CD4-positive, alpha-beta T cell (primary cell): Measurements from ENCODE around the gene VWA8. TPM values are rescaled to one million over a fixed set of nuclear protein-coding genes. Genes with fewer than 3 reads are reported as not detected.
"Not testable (repeated sequence)": the region's sequence is repeated elsewhere in the genome, so short reads cannot be mapped to it uniquely, and the experiment has no call there.

Experiments
- ATAC-seq: fragments of 200-7000 bp; cut with Tn5 transposase; one replicate; pipeline ENCODE4 v1.10.0; 2022; ENCODE audit warnings: mild to moderate bottlenecking; ENCODE audit not compliant: poor library complexity
- CTCF ChIA-PET: fragments of 350-600 bp; sonication (Branson Sonifier 250); formaldehyde crosslinking; loops from one replicate; lab custom pipeline; 2021; ENCODE audit warnings: antibody characterized with exemption, inconsistent platforms; lab: Charles Lee
- POLR2A ChIA-PET: fragments of 350-600 bp; sonication (Branson Sonifier 250); formaldehyde crosslinking; loops from one replicate; lab custom pipeline; 2021; ENCODE audit warnings: antibody characterized with exemption, inconsistent platforms; lab: Charles Lee
- DNase-seq, 14 experiments: peaks; one replicate each; pipeline ENCODE4 v3.0.0-alpha.2; 2013 to 2020; ENCODE audit warnings: mixed read lengths in 2 of 14
- H3K27ac ChIP-seq, 2 donors: one replicate each; pipeline versions ENCODE4 v1.5.1 to v1.7.0; 2013; ENCODE audit warnings: low read length in 2 of 2, low read depth in 1 of 2, mild to moderate bottlenecking in 1 of 2
- H3K27me3 ChIP-seq, 2 experiments: 1 replicate in 1 of 2; 2 replicates in 1 of 2; pipeline versions ENCODE4 v1.6.1 to v1.7.0; 2013; ENCODE audit warnings: low read length in 2 of 2, control low read depth in 1 of 2, mild to moderate bottlenecking in 1 of 2, moderate library complexity in 1 of 2; ENCODE audit not compliant: insufficient read depth in 2 of 2, control insufficient read depth in 1 of 2
- H3K36me3 ChIP-seq: one replicate; pipeline ENCODE4 v1.6.1; 2013; ENCODE audit warnings: low read length, control low read depth; ENCODE audit not compliant: insufficient read depth
- H3K4me1 ChIP-seq: one replicate; pipeline ENCODE4 v1.6.1; 2013; ENCODE audit warnings: low read length, control low read depth; ENCODE audit not compliant: insufficient read depth
- H3K4me3 ChIP-seq: one replicate; pipeline ENCODE4 v1.5.1; 2013; ENCODE audit warnings: mild to moderate bottlenecking, low read length, moderate library complexity
- H3K9me3 ChIP-seq, 2 experiments: 1 replicate in 1 of 2; 2 replicates in 1 of 2; pipeline versions ENCODE4 v1.6.1 to v1.7.0; 2013; ENCODE audit warnings: low read length in 2 of 2, mild to moderate bottlenecking in 2 of 2, control low read depth in 1 of 2, moderate library complexity in 1 of 2; ENCODE audit not compliant: control insufficient read depth in 1 of 2, insufficient read depth in 1 of 2
- H3K27ac Mint-ChIP-seq: one replicate; pipeline ENCODE4 v1.8.0; 2020; ENCODE audit warnings: mixed read lengths
- H3K27me3 Mint-ChIP-seq: one replicate; pipeline ENCODE4 v1.8.0; 2021; ENCODE audit warnings: mixed read lengths
- H3K36me3 Mint-ChIP-seq: one replicate; pipeline ENCODE4 v1.8.0; 2021; ENCODE audit warnings: low read depth, mixed read lengths
- H3K4me1 Mint-ChIP-seq: one replicate; pipeline ENCODE4 v1.8.0; 2021; ENCODE audit warnings: low read depth, mixed read lengths
- H3K4me3 Mint-ChIP-seq: one replicate; pipeline ENCODE4 v1.8.0; 2020; ENCODE audit warnings: mild to moderate bottlenecking, mixed read lengths
- H3K9me3 Mint-ChIP-seq: one replicate; pipeline ENCODE4 v1.8.0; 2020; ENCODE audit warnings: mixed read lengths
- CTCF ChIP-seq: fragments of 200-600 bp; IDR thresholded peaks from one replicate; pipeline ENCODE4 v1.8.0; 2022; ENCODE audit warnings: antibody characterized with exemption, mild to moderate bottlenecking
- intact Hi-C, 2 experiments: fragments of 100-400 bp; cut with DNase I in 1 of 2; cut with micrococcal nuclease in 1 of 2; formaldehyde crosslinking; loops; one replicate each; pipeline versions ENCODE4 v1.15.1 to v1.9.0; 2023 to 2025; cut with DNase I, micrococcal nuclease
- total RNA-seq, 174 experiments: library from RNA in 2 of 174; stranded (reverse) in 2 of 174; gene quantifications; one replicate each; pipeline ENCODE4 v1.2.3 and lab custom pipeline; 2021 to 2026

The VWA8 gene
- total RNA-seq, 2 experiments from 2014 or later, result 18.7 to 19.0 TPM

- ChIA-PET CTCF (interaction anchor here (0.6 kb wide), 1 partner anchor 29 kb away, joined by 4 read pairs; no protein-coding TSS in a partner anchor), POLR2A (interaction anchor here (1.5 kb wide), 1 partner anchor 80 kb away, joined by 5 read pairs; no protein-coding TSS in a partner anchor)
- peaks cover 13% of the 10 kb centered on the region for H3K4me1 ChIP-seq
- H3K4me3 Mint-ChIP-seq, result no peak overlapping the region
- ATAC-seq, result no peak
- H3K27me3 Mint-ChIP-seq, result no peaks in the 10 kb centered on the region
- H3K27ac Mint-ChIP-seq, result no peak overlapping the region
- no peak overlapping the region for H3K4me3 ChIP-seq
- H3K9me3 ChIP-seq, result peaks cover 0 to 8% of the 10 kb centered on the region in 2 experiments
- H3K27ac ChIP-seq, result no peak overlapping the region
- no peaks in the 10 kb centered on the region for H3K27me3 ChIP-seq
- DNase-seq, result no peak
- peaks cover 30% of the 10 kb centered on the region for H3K4me1 Mint-ChIP-seq
- no peak for TF ChIP-seq CTCF
- no peaks in the 10 kb centered on the region for H3K36me3 ChIP-seq
- intact Hi-C loops, result loop anchor here in 1 of 2 experiments (5.0 kb wide), 1 partner anchor 81 kb away; no protein-coding TSS in a partner anchor
- peaks cover 2% of the 10 kb centered on the region for H3K9me3 Mint-ChIP-seq
- peaks cover 7% of the 10 kb centered on the region for H3K36me3 Mint-ChIP-seq
Observed at GRCh38 chr13:41543664-41544300, 417.1 kb downstream of the VWA8 start.

GRCh38 chr13:41542799-41543198 is 418.1 kb downstream of the VWA8 start:
- not testable (repeated sequence) for DNase-seq, H3K4me3 Mint-ChIP-seq, H3K9me3 ChIP-seq, H3K27ac Mint-ChIP-seq, H3K36me3 ChIP-seq, ATAC-seq, H3K27me3 ChIP-seq, H3K9me3 Mint-ChIP-seq, H3K36me3 Mint-ChIP-seq, H3K27me3 Mint-ChIP-seq, H3K27ac ChIP-seq, H3K4me3 ChIP-seq
- ChIA-PET POLR2A (interaction anchor here (1.5 kb wide), 1 partner anchor 79 kb away, joined by 5 read pairs; no protein-coding TSS in a partner anchor), CTCF (interaction anchor here (0.7 kb wide), 1 partner anchor 51 kb away, joined by 3 read pairs; no protein-coding TSS in a partner anchor)
- H3K4me1 Mint-ChIP-seq, result peaks cover 30% of the 10 kb centered on the region
- peaks cover 13% of the 10 kb centered on the region for H3K4me1 ChIP-seq
- intact Hi-C loops, result loop anchor here in 1 of 2 experiments (5.0 kb wide), 1 partner anchor 80 kb away; no protein-coding TSS in a partner anchor

GRCh38 chr13:41542281-41542680 is 418.6 kb downstream of the VWA8 start:
- H3K4me1 Mint-ChIP-seq, result peaks cover 30% of the 10 kb centered on the region
- Histone ChIP-seq H3K9me3 (peaks cover 0 to 8% of the 10 kb centered on the region in 2 experiments), H3K27me3 (no peaks in the 10 kb centered on the region), H3K27ac (no peak overlapping the region), H3K4me1 (peaks cover 13% of the 10 kb centered on the region), H3K36me3 (no peaks in the 10 kb centered on the region), H3K4me3 (no peak overlapping the region)
- H3K4me3 Mint-ChIP-seq, result no peak overlapping the region
- no peak for ATAC-seq
- H3K36me3 Mint-ChIP-seq, result peaks cover 7% of the 10 kb centered on the region
- intact Hi-C loops, result loop anchor here in 1 of 2 experiments (5.0 kb wide), 1 partner anchor 80 kb away; no protein-coding TSS in a partner anchor
- H3K27ac Mint-ChIP-seq, result no peak overlapping the region
- CTCF ChIA-PET, result no interaction called here
- POLR2A ChIA-PET, result interaction anchor here (1.5 kb wide), 1 partner anchor 79 kb away, joined by 5 read pairs; no protein-coding TSS in a partner anchor
- DNase-seq, result no peak
- no peaks in the 10 kb centered on the region for H3K27me3 Mint-ChIP-seq
- no peak for TF ChIP-seq CTCF
- H3K9me3 Mint-ChIP-seq, result peaks cover 2% of the 10 kb centered on the region
